NCI-H748 (cell line): Measurements from ENCODE around the gene OBSL1.

ENCODE experiments used
- DNase-seq: peaks from one replicate; lab custom pipeline; 2025; ENCODE audit not compliant: unreplicated experiment; lab: John Stamatoyannopoulos, UW

The OBSL1 gene

GRCh38 chr2:219536967-219537366, 34.4 kb downstream of the OBSL1 start:
- no peak for DNase-seq

DNA sequence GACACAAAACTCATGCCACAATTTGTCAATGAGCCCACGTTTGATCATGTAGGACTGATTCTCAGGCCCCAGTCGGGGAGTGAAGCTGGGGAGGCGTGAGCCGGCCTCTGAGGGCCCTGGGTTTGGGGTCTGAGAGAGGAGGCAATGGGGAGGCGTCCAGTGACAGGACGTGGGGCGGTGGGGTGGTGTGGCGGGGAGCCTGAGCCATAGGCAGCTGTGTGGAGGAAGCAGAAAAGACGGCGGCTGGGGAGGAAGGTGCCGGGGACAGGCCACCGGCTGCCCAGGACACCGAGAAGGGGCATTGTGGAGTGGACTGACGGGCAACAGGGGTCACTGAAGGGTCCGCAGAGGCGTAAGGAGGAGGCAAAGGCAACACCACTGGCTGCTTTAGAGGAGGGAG, 34.9 kb downstream of the OBSL1 start:
- no peak for DNase-seq

GRCh38 chr2:219533930-219534661, 37.2 kb downstream of the OBSL1 start:
- DNase-seq: no peak

GRCh38 chr2:219532378-219532649, 39.0 kb downstream of the OBSL1 start:
- no peak for DNase-seq

GRCh38 chr2:219531639-219532377, 39.5 kb downstream of the OBSL1 start:
- DNase-seq: no peak

DNA sequence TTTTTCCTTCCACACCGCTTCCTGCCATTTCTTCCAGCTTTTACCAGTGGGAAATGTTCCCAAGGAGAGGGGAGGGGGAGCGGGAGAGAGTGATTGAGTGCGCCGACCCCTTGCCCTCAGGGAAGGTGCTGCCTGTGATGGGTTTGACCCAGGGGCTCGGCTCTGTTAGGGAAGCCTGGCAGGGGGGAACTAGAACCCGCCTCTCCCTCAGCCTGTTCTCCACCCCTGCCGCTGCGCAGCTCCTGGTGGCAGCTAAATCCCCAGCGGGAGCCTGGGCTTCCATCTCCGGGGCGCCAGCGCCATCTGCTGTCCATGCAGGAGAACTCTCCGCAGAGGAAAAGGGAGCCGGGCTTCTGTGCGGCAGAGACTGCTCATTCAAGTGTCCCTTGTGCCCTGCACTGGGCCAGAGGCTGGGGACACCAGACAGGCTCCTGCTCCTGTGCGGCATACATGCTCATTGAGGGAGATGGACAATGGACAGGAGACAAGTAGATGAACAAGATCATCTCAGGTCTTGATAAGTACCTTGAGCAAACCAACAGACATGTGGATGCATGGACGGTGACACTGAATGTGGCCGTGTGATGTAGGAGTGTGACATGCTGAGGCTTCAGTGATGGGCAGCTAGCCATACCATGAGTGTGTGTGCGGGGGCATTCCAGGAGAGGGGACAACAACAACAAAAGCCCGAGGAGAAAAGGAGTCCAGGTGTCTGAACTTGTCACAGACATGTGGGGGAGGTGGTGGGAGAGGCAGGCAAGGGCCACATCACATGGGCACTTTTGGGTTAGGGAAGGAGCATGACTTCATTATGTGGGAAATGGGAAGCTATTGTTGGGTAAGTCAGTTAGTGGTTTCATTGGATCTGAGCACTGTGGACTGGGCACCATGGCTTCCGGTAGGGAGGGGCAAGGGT, 41.0 kb downstream of the OBSL1 start:
- peak; percentile 83 for DNase-seq

DNA sequence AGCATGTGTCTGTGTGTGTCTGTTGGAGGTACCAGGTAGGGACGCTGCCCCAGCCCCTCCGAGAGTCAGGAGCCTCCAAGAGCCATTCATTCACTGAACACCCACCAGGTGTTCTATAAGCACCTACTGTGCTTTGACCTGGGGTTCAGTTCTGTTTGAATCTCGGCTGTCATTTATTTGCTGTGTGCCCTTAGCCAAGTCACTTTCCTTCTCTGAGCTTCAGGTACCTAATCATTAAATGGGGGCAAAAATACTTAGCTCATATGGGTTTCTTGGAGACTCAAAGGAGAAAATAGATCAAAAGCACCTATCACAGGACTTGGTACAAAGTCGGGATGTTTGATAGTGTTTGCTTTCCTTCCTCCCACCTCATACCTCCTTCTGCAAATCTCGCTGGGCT, 43.9 kb downstream of the OBSL1 start:
- no peak for DNase-seq

DNA sequence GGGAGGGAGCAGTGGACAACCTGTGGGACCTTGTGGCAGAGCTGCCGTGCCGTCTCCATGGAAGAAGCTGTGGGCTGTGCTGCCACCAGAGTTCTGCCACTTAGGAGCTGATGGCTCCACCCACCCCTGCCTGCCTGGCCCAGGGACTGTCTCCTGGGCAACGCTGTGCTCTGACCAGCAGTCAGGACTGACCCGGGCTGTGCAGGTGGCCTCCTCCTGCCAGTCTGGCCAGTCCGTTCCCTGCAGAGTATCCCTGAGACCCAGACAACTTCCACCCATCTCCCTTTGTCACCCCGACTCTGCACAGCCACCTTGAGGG, 44.3 kb downstream of the OBSL1 start:
- peak; percentile 61 for DNase-seq

- DNase-seq: no peak
These were observed 44.8 kb downstream of the OBSL1 start for GRCh38 chr2:219526320-219527075.

- DNase-seq: no peak
These were observed 45.7 kb downstream of the OBSL1 start for GRCh38 chr2:219525533-219526232.

- no peak for DNase-seq
These were observed 46.5 kb downstream of the OBSL1 start for GRCh38 chr2:219524817-219525216.

- no peak for DNase-seq
These were observed 48.2 kb downstream of the OBSL1 start for GRCh38 chr2:219523031-219523671.

- DNase-seq: peak; percentile 54
These were observed 49.0 kb downstream of the OBSL1 start for GRCh38 chr2:219522111-219523030.

- peak; percentile 24 for DNase-seq
These were observed 50.1 kb downstream of the OBSL1 start for GRCh38 chr2:219521066-219521880.

GRCh38 chr2:219520079-219520478, 51.3 kb downstream of the OBSL1 start:
- no peak for DNase-seq

GRCh38 chr2:219519526-219519916, 51.8 kb downstream of the OBSL1 start:
- no peak for DNase-seq

- DNase-seq: no peak
These were observed 53.2 kb downstream of the OBSL1 start for GRCh38 chr2:219517954-219518778.
